Left hindlimb (tissue), 1 donor: ENCODE measurements around the gene XRN2.

Experiments used
- DNase-seq: peaks from one replicate; pipeline ENCODE4 v3.0.0-alpha.2; 2018

Gene XRN2

GRCh38 chr20:21433329-21433890 is 130.3 kb downstream of the XRN2 start:
- no peak for DNase-seq

GRCh38 chr20:21435576-21435975 is 132.4 kb downstream of the XRN2 start:
- DNase-seq, result no peak

DNA sequence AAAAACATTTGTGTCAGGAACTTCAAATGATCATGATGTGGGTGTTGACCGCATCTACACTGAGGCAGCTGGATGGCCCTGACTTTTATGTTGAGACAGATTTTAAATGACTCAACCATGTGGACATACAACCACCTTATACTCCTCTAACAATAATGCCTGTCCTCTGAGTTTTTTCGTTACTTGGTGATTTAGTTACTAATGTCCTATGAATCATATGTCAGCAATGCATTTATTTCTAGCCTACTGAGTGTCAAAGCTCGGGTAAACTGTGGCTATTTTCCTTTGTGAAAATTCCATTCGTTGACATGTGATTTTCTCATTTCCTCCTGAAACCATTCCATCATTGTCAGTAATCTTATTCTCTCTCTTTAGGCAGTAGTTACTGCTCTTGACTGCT is 133.1 kb downstream of the XRN2 start:
- no peak for DNase-seq

- no peak for DNase-seq
These were observed 134.1 kb downstream of the XRN2 start for GRCh38 chr20:21437248-21437647.

DNA sequence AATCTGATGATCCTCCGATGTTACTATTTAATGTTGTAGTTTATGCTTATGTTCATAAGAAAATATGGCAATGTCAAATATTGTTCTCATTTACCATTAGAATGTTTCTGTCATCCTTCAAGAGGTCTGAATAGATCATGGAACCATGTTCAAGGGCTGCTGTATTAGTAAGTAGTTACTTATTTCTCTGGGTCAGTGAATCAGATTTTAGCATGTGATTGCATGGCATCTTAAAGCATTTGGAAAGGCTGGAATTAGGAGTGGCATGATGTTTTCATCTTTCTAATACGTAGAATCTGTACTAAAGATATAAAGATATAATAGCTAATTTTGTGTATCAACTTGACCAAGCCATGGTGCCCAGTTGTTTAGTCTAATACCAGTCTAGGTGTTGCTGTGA is 134.7 kb downstream of the XRN2 start:
- DNase-seq, result no peak
